Stimulated activated CD8-positive, alpha-beta memory T cell treated with anti-CD3 and anti-CD28 coated beads, Interleukin-15, amount 100 ng/mL, for 24 hours (primary cell): ENCODE measurements around the gene EBF3.

ENCODE experiments used
- DNase-seq: peaks from one replicate; pipeline ENCODE4 v3.0.0-alpha.2; 2020; ENCODE audit warnings: low read depth

The EBF3 gene

DNA sequence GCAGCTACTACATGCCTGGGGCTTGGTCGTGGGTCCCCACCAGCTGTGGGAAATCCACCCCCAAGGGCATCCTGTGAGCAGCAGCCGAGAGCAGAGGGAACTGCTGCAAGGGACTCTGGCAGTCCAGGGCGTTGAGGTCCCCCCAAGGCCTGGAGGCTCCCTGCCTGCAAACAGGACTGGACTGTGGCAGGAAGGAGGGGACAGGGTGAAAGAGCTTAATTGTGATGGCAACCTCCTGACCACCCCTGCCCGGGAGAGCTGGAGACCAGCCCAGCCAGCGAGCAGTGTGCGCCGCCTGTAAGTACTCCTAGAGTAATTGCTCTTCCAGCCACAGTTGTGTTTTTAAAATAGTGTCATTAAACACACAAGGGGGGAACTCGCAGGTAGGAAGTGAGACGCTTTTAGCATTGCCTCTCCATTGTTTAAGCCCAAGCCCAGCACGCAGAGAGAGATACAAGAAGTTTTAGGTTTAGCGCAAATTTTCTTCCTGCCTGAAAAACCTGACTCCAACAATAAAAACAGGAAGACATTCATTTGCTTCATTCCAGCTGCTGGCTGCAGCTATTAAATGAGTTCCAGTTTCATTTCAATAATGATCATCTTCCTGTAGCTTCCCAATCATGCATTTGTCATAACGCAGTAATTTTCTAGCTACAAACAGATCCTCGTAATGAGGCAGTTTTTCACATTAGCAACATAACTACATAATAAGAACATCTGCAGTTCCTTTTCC lies 111.1 kb downstream of the EBF3 start:
- DNase-seq = no peak

DNA sequence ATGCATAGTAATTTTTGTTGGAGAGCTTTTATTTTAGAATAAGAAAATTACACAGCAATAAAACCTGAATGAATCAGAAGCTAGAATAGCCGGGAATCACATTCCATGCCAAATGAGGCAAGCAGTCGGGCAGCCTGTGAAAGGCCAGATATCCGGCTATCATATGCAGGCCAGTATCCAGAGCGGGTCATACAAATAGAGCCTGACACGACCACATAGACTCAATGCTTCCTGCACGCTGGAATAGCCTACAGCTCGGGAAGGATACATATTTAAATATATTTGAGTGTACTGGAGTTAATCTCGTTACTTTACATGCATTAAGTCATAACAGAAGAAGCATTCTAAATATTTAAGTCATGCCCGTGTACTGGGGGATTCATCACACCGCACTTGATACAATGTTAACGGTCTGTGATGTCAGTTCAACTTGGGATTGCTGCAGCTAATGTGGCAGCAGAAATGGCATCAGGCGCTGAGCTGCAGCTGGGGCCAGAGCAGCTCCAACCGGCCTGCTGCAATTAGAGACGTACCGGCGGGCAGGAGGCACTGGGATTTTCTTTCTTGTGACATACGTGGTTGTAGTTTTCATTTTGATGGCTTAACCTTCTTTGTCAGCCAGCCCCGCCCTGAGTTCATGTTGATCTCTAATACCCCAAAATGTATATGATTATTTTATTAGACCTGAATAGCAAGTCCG lies 112.0 kb downstream of the EBF3 start:
- no peak for DNase-seq

DNA sequence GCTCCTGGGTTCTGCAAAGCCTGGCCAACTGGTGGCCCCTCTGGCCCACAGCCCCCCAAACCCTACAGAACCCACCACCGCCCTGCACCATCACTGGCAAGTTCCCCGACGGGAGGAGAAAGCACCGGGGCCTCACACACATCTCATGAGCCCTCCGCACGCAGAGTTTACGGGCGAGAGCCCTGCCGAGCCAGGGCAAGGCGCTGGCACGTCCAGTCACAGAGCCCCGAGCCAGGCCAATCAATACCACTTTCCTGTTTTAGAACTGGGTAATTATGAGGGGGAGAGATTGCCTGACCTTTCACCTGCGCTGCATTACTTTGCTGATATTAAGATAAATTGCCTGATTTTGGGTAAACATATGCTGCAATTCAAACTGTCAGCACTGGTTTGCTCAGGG lies 113.3 kb downstream of the EBF3 start:
- DNase-seq = no peak

DNA sequence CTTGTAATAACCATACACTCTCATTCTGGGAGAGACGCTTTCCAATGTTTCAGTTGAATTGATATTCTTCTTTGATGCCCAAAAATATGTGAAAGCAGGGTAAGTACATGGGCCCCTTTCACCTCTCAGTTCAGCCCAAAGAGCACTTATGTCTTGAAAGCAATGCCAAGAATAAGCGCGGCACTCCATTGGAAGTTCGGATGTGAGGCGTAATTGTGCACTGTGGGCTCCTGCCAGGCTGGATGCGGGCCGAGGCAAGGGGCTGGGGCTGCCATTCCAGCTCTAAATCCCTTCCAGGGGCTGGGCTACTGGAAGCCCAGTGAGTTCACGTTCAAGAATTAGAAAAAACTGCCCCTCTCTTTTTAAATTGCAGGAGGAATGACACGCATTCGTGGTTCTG lies 113.8 kb downstream of the EBF3 start:
- DNase-seq = no peak

DNA sequence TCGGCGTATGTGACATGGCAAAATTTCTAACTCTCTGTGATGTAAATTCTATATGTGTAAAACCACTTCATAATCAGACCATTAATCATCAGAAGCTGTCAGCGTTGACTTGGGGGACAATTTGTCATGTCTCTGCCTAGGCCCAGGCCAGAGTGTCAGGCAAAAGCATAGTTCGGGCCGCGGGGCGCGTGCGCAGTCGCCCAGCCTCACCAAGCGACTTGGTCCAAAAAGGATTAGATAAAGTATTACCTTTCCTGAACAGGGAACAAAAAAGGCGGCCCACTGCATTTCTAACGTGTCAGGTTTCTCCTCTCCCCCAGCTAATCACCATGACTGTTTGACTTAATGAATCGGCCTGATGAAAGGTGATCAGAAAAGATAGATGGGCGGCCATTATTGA lies 114.2 kb downstream of the EBF3 start:
- no peak for DNase-seq

- DNase-seq = no peak
Observed at GRCh38 chr10:129849452-129849750, 114.7 kb downstream of the EBF3 start.

- DNase-seq = no peak
Observed at GRCh38 chr10:129848696-129849451, 115.2 kb downstream of the EBF3 start.

DNA sequence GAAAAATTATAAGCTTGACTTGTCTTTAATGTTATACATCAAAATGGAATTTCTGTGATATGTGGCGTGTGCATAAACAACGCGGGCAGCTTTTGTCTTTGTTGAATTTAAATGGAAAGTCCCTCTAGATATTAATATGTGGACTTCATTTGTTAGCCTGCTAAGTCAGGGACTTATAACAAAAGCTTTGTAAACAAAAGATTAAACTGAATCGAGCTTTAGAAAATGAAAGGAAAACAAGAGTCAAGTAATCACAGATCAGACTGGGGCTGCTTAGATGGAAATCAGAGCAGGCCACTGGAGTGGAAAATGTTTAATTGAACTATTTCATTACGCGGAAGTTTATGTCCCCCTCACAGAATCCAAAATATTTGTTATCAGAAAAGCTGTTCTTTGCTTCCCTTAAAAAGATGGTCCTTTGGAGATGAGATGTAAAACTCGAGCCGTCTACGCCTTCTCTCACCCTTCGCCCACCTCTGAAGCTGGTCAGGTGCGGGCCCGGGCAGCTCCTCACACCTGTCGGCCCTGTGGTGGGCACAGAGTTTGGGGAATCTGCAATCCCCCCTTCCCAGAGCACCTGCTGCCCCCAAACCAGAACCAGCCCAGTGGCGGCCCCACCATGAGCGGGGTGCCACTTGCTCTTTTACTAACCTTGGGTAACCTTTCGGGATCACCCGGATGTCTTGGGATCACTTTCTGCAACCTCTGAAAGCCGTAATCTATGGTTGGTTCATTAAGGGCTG lies 116.2 kb downstream of the EBF3 start:
- no peak for DNase-seq

GRCh38 chr10:129846991-129847391 lies 117.1 kb downstream of the EBF3 start:
- DNase-seq = no peak

DNA sequence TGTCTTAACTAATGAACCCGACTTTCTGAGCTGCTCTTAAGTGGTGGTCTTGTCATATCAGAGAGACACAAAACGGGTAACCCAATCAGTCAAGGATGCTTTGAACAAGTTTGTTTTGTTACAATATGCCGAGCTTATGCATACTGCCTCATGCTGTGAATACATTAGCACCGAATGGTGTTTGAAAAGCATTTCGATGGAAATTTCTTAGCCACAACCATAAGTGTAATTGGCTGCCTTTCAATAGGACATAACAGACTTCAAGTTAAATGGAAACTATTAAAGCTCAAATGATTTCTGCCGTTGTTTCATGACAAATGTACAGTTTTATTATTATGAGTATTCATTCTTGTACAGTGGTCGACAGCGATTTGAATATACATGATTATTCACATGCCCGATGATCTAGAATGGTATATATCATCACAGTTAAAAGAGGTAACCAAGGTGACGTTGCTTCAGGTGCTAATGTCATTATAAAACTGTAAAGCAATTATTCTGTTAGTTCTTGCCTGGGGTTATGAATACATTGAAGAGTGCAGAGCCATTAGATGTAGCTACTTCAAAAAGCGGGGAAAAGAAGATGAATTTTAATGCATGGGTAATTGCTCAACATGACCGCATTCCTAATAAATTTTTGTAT lies 118.8 kb downstream of the EBF3 start:
- DNase-seq = no peak

GRCh38 chr10:129844216-129844766 lies 119.8 kb downstream of the EBF3 start:
- no peak for DNase-seq

GRCh38 chr10:129843702-129844101 lies 120.4 kb downstream of the EBF3 start:
- no peak for DNase-seq

- DNase-seq = no peak
Observed at GRCh38 chr10:129843131-129843541, 120.9 kb downstream of the EBF3 start.

DNA sequence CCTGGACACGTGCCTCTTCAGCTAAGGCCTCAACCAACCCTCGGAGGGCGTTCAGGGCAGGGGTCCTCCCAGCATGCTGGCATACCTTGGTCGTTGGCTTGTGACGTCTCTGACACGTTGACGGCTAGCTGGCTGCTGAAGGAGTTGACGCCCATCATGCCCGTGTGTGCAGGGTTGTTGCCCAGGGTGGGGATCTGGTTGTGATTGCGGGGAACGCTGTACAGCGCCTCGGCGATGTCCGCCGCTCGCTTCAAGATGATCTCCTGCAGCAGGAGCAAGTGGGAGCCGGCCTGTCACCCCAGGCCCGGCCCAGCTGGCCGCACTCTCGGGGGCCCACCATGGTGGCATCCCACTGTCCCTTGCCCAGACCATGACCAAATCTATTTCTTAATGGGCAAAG lies 122.0 kb downstream of the EBF3 start:
- no peak for DNase-seq

DNA sequence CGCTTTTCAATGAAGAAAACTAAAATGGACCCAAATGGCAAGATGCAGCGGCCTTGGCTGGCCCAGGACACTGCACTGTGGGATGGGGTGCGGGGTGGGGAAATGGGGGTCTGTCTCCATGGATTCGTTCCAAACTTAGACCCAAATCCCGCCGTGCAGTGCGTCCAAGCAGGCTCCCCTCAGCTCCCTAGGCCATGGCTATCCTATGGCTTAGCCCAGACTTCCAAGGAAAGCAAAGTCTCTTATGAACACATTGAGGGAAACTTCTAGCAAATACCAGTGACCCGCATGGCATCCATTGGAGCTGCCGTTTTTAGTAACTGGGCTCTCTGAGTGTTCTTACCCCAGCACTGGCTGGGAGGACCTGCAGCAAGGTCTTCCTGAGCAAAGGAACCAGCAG lies 122.5 kb downstream of the EBF3 start:
- no peak for DNase-seq

DNA sequence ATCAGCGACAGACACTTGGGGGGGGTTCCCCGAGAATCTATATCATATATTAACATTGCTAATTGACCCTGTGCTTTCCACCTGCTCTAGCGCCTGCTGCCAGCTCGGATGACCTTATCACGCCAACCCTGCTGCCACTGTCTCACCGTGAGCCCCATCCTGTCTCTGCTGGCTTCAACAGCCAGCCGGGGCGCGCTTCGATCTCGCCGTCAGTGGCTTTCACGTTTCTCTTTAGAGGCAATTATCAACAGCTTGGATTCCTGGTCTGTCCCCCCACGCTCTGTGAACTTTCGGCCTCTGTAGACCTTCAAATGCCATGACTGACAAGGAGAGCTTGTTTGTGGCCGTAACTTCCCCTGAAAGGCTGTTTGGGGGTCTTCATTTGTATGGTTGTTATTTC lies 123.0 kb downstream of the EBF3 start:
- DNase-seq = no peak

- no peak for DNase-seq
Observed at GRCh38 chr10:129840196-129840590, 123.9 kb downstream of the EBF3 start.

DNA sequence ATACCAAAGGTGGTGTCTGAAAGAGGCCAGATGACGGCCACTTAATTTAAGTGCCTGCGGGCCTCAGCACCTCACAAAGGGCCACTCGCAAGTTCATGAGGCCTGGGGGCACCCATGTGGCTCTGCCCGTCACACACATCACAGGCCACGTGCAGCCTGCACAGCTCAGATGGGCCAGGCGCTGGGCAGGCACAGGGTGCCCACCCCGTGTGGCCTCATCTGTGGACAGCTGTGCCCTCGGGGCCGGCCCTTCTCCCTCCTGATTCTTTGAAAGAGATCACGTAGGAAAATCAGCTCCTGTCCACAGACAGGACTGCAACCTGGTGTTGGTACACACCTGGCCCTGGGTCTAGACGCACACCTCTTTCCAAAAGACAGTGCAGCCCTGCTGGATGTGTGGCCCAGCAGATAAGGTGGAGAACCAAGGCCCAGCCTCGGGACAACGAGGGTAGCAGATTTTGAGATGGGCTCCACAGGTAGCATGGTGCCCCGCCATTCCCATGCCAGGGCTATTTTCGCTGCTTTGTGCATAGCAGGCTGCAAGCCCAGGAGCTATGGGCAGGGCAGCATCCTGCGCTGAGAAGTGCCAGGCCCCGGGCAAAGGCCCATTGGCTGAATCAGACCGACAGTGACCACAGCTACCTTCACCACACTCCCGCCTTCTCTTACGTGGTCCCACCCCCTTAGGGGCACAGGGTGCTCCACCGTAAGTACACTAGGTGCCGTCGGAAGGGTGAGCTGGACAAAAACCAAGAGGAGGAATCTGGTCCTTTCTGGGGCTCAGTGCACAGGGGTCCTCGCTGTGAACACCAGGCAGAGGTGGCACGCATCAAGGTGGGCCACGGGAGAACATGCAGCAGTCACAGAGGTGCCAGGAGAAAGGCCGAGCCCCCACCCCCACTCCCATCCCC lies 124.5 kb downstream of the EBF3 start:
- no peak for DNase-seq

DNA sequence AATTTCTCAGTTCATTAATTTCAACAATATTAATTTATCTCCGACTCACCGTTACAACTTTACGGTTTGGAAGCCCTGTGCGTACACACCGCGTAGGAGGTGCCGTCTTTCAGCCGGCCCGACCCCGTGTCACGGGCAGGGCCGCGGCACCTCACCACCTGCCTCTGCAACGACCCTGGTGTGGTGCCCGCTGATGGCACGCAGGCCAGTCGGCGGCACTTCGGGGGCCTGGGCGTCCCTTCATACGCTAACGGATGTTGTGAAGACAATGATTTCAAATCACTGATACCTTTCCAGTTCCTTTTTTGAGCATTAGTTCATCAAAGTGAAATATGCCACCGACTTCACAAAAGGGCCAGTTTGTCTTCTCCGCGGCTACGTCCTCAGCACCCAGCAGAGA lies 125.3 kb downstream of the EBF3 start:
- no peak for DNase-seq

GRCh38 chr10:129837909-129838582 lies 126.0 kb downstream of the EBF3 start:
- no peak for DNase-seq
